Measurements from ENCODE around the gene PDZD2. TPM values are rescaled to one million over a fixed set of nuclear protein-coding genes. Genes with fewer than 3 reads are reported as not detected.

Gene PDZD2
- total RNA-seq, 1 experiment from 2014 or later, result 0.37 TPM

- Histone ChIP-seq H3K4me2 (ENCODE audit: low read length) (no peak overlapping the region), H3K27ac (ENCODE audit: low read depth, low read length) (no peak overlapping the region), H3K36me3 (ENCODE audit: control insufficient read depth in 1 of 2, insufficient read depth in 2 of 2, low read length in 2 of 2) (no peaks in the 10 kb centered on the region), H2AFZ (ENCODE audit: low read depth, low read length, poor library complexity, severe bottlenecking) (no peak overlapping the region), H3K4me1 (ENCODE audit: control insufficient read depth in 1 of 2, insufficient read depth in 2 of 2, low read length in 2 of 2) (no peaks in the 10 kb centered on the region), H3K9me3 (ENCODE audit: control insufficient read depth in 1 of 2, insufficient read depth in 1 of 2, low read depth in 1 of 2, low read length in 2 of 2) (no peaks in the 10 kb centered on the region), H3K9ac (ENCODE audit: low read length) (no peak overlapping the region), H3K9me2 (ENCODE audit: insufficient read depth) (no peaks in the 10 kb centered on the region), H3K4me3 (replicated peaks in 1 of 2; ENCODE audit: low read depth in 1 of 2, low read length in 2 of 2) (no peak overlapping the region), H3K79me2 (ENCODE audit: insufficient read depth, low read length) (no peaks in the 10 kb centered on the region), H4K20me1 (ENCODE audit: insufficient read depth) (no peaks in the 10 kb centered on the region), H3K27me3 (ENCODE audit: insufficient read depth, low read length) (no peaks in the 10 kb centered on the region)
- TF ChIP-seq, protein P1, sequence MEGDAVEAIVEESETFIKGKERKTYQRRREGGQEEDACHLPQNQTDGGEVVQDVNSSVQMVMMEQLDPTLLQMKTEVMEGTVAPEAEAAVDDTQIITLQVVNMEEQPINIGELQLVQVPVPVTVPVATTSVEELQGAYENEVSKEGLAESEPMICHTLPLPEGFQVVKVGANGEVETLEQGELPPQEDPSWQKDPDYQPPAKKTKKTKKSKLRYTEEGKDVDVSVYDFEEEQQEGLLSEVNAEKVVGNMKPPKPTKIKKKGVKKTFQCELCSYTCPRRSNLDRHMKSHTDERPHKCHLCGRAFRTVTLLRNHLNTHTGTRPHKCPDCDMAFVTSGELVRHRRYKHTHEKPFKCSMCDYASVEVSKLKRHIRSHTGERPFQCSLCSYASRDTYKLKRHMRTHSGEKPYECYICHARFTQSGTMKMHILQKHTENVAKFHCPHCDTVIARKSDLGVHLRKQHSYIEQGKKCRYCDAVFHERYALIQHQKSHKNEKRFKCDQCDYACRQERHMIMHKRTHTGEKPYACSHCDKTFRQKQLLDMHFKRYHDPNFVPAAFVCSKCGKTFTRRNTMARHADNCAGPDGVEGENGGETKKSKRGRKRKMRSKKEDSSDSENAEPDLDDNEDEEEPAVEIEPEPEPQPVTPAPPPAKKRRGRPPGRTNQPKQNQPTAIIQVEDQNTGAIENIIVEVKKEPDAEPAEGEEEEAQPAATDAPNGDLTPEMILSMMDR (IDR thresholded peaks at IDR 0.05 in 2 of 3, conservative IDR thresholded peaks at IDR 0.05 in 1 of 3; ENCODE audit: borderline replicate concordance in 1 of 3, insufficient read depth in 1 of 3, low read depth in 2 of 3, low read length in 2 of 3), result no peak
- TF ChIP-seq ZNF274 (IDR thresholded peaks at IDR 0.05; ENCODE audit: low read depth, low read length) (no peak), YY1 (IDR thresholded peaks at IDR 0.05; ENCODE audit: extremely low read depth, insufficient replicate concordance, low read depth, low read length) (no peak), POLR2AphosphoS5 (IDR thresholded peaks at IDR 0.05; ENCODE audit: low read depth, low read length) (no peak), ZFX (IDR thresholded peaks at IDR 0.05) (no peak), POLR2A (IDR thresholded peaks at IDR 0.05; ENCODE audit: borderline replicate concordance, extremely low read depth, insufficient read depth, insufficient read length) (no peak)
- DNase-seq (ENCODE audit: low read depth, low spot score), result no peak
- ChIA-PET POLR2A (no interaction called here), CTCF (interaction anchor here (1.3 kb wide), 1 partner anchor 249 kb away, joined by 8 read pairs; no protein-coding TSS in a partner anchor), RAD21 (ENCODE audit: low non-redundant PET in 1 of 2, low total read pairs in 2 of 2, uncharacterized antibody in 2 of 2, unreplicated experiment in 2 of 2) (no interaction called here)
- ATAC-seq, result no peak
- BruUV-seq (replicated peaks), result no TSS peak
- intact Hi-C loops (cut with micrococcal nuclease), result no loop called here
Observed at GRCh38 chr5:32074401-32074800, 435.5 kb downstream of the PDZD2 start.
